Activated CD4-positive, alpha-beta T cell treated with anti-CD3 and anti-CD28 coated beads for 36 hours (primary cell): ENCODE data around the gene RCAN1. TPM values are rescaled to one million over a fixed set of nuclear protein-coding genes. Genes with fewer than 3 reads are reported as not detected.
A peak's percentile ranks its signal among the peaks of the same experiment; 100 is the strongest.

Experiments
- ATAC-seq: fragments of 200-7000 bp; cut with Tn5 transposase; one replicate; pipeline ENCODE4 v1.10.0; 2021; ENCODE audit warnings: mild to moderate bottlenecking, moderate library complexity
- CTCF ChIA-PET: fragments of 350-600 bp; sonication (Branson Sonifier 250); formaldehyde crosslinking; loops from one replicate; lab custom pipeline; 2021; ENCODE audit warnings: antibody characterized with exemption; lab: Charles Lee
- POLR2A ChIA-PET: fragments of 350-600 bp; sonication (Branson Sonifier 250); formaldehyde crosslinking; loops from one replicate; lab custom pipeline; 2021; ENCODE audit warnings: antibody characterized with exemption, inconsistent platforms; lab: Charles Lee
- DNase-seq: peaks from one replicate; pipeline ENCODE4 v3.0.0-alpha.2; 2020
- H3K27ac Mint-ChIP-seq: one replicate; pipeline ENCODE4 v1.8.0; 2021; ENCODE audit warnings: mixed read lengths
- H3K27me3 Mint-ChIP-seq: one replicate; pipeline ENCODE4 v1.8.0; 2021; ENCODE audit warnings: mixed read lengths
- H3K36me3 Mint-ChIP-seq: one replicate; pipeline ENCODE4 v1.8.0; 2021; ENCODE audit warnings: low read depth, mixed read lengths
- H3K4me1 Mint-ChIP-seq: one replicate; pipeline ENCODE4 v1.8.0; 2021; ENCODE audit warnings: mixed read lengths
- H3K4me3 Mint-ChIP-seq: one replicate; pipeline ENCODE4 v1.8.0; 2021; ENCODE audit warnings: mild to moderate bottlenecking, moderate library complexity, mixed read lengths
- H3K9me3 Mint-ChIP-seq: one replicate; pipeline ENCODE4 v1.8.0; 2021; ENCODE audit warnings: low read depth, mixed read lengths
- intact Hi-C, 2 experiments: fragments of 100-400 bp; cut with DNase I in 1 of 2; cut with micrococcal nuclease in 1 of 2; formaldehyde crosslinking; loops; one replicate each; pipeline versions ENCODE4 v1.14.2 to v1.15.1; 2022 to 2024; cut with DNase I, micrococcal nuclease
- total RNA-seq, 2 experiments: library from RNA; stranded (reverse); gene quantifications; one replicate each; pipeline ENCODE4 v1.2.3, GENCODE V29; 2021

RCAN1 gene
- total RNA-seq, 2 experiments from 2014 or later = 9.9 to 10.0 TPM

GRCh38 chr21:34621434-34622350 lies 6.8 kb upstream of the RCAN1 start:
- intact Hi-C loops = no loop called here
- Mint-ChIP-seq H3K4me3 (no peak overlapping the region), H3K36me3 (no peaks in the 10 kb centered on the region), H3K27ac (no peak overlapping the region), H3K27me3 (peaks cover 4% of the 10 kb centered on the region), H3K4me1 (peaks cover 2% of the 10 kb centered on the region), H3K9me3 (no peaks in the 10 kb centered on the region)
- ChIA-PET CTCF (interaction anchor here (0.8 to 1.8 kb wide), 4 partner anchors 9 to 71 kb away, joined by 3 to 6 read pairs (median 6); no protein-coding TSS in a partner anchor), POLR2A (no interaction called here)
- ATAC-seq (no peak), DNase-seq (no peak)

DNA sequence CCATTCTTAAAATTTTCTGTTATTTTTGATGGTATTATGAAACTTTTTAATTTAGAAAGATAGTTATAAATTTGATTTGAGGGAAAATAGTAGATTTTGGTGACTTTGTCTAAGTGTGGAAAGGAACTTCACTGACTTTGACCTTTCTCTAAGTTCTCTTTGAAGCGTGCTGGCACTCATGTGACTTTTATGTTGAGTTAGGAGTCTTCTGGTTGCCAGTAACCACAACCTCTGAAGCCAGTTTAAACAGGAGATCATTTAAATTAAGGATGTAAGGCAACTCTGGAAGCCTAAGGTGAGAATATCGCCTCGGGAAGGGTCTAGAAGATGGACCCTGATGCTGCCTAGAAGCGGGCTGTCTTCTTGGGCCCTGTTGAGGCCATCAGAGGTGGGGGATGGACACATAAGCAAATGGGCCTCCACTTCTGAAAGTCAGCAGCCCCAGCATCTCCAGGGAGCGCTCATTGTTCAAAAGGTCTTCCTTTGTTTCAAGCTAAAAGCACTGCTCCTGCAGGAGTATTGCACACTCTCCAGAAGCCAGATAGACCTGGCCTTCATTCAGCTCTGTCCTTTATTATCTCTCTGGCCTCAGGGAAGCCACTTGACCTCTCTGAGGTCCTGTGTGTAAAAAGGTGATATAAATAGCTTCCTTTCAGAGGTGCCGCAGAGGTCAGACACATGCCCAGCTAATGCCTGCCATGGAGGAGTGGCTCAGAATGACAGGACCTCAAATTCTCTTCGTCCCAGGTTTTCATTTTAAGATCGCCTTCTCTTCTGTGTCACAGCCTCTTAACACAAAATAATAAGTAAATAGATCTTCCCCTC lies 5.1 kb upstream of the RCAN1 start:
- ChIA-PET POLR2A (interaction anchor here (0.6 kb wide), 1 partner anchor 390 kb away, joined by 4 read pairs; no protein-coding TSS in a partner anchor), CTCF (interaction anchor here (0.7 to 0.8 kb wide), 3 partner anchors 10 to 111 kb away, joined by 3 read pairs; no protein-coding TSS in a partner anchor)
- H3K27me3 Mint-ChIP-seq = no peaks in the 10 kb centered on the region
- ATAC-seq (no peak), DNase-seq (no peak)
- no peaks in the 10 kb centered on the region for H3K36me3 Mint-ChIP-seq
- no peak overlapping the region for H3K27ac Mint-ChIP-seq
- no peaks in the 10 kb centered on the region for H3K9me3 Mint-ChIP-seq
- H3K4me1 Mint-ChIP-seq = peaks cover 2% of the 10 kb centered on the region
- H3K4me3 Mint-ChIP-seq = no peak overlapping the region
- intact Hi-C loops = loop anchor here (5.0 to 10.0 kb wide), 3 partner anchors 645 to 1447 kb away; partner anchors contain the start of gene ATP5PO (in 1 of the 2)

GRCh38 chr21:34618941-34619340 lies 4.0 kb upstream of the RCAN1 start:
- Mint-ChIP-seq H3K4me3 (no peak overlapping the region), H3K4me1 (peaks cover 5% of the 10 kb centered on the region), H3K9me3 (no peaks in the 10 kb centered on the region), H3K36me3 (no peaks in the 10 kb centered on the region), H3K27me3 (no peaks in the 10 kb centered on the region), H3K27ac (no peak overlapping the region)
- DNase-seq (no peak), ATAC-seq (no peak)
- CTCF ChIA-PET = interaction anchor here (1.4 kb wide), 1 partner anchor 12 kb away, joined by 7 read pairs; no protein-coding TSS in a partner anchor
- POLR2A ChIA-PET = no interaction called here
- intact Hi-C loops = loop anchor here (5.0 to 10.0 kb wide), 3 partner anchors 644 to 1448 kb away; partner anchors contain the start of gene ATP5PO (in 1 of the 2)

DNA sequence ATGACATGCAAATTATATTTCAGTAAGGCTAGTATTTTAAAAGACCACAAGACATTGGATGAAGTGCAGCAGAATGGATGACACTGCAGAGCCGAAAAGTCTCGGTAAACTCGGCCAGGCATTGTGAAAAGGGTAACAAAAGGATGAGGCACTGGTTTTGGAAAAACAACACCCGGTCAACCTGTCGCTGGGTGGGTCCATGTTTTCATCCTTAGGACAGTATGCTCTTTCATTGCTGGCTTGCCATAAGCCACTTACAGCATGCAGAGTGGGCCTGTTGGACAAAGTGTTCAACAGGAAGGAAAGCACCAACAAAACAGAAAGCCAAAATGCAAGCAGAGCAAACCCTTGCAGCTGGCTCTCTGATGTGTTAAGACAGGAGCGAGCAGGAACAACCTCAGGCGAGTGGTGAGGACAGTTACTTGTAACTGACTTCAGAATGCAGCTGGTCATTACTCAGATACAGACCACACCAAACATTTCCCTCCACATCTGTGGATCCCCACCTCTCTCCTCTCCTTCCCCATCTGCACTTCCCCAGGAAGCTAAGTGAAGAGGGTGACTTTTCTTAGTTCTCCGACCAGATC lies 2.9 kb upstream of the RCAN1 start:
- CTCF ChIA-PET = interaction anchor here (0.6 to 1.4 kb wide), 2 partner anchors 13 to 256 kb away, joined by 5 to 7 read pairs; no protein-coding TSS in a partner anchor
- no peaks in the 10 kb centered on the region for H3K36me3 Mint-ChIP-seq
- H3K4me1 Mint-ChIP-seq = peaks cover 12% of the 10 kb centered on the region
- no peak for ATAC-seq
- intact Hi-C loops = loop anchor here (5.0 to 10.0 kb wide), 3 partner anchors 643 to 1449 kb away; partner anchors contain the start of gene ATP5PO (in 1 of the 2)
- no peak for DNase-seq
- H3K27ac Mint-ChIP-seq = no peak overlapping the region
- no peak overlapping the region for H3K4me3 Mint-ChIP-seq
- POLR2A ChIA-PET = no interaction called here
- no peaks in the 10 kb centered on the region for H3K27me3 Mint-ChIP-seq
- H3K9me3 Mint-ChIP-seq = no peaks in the 10 kb centered on the region

DNA sequence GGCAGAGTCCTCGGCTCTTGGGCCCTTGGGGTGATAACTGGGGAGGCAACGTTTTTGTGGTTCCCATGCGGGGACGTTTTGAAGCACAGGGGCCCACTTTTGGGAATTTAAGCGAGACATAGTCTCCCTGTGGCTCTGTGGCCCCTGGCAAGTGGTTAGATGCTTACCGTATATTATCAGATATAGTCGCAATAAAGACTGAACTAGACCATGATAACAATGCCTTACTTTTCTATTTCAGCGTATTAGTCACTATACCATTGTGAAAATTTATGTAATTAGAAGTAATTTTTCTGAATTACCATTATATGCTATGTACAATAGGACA lies 538 bp upstream of the RCAN1 start:
- peaks cover 19% of the 10 kb centered on the region for H3K4me1 Mint-ChIP-seq
- no peaks in the 10 kb centered on the region for H3K36me3 Mint-ChIP-seq
- intact Hi-C loops = loop anchor here (1.0 to 10.0 kb wide), 8 partner anchors 25 to 1452 kb away; partner anchors contain the start of genes ATP5PO (in 2 of the 2) and ITSN1 (in 2 of the 2)
- H3K27ac Mint-ChIP-seq = peak overlapping the region; percentile 68
- ATAC-seq (peak; percentile 11), DNase-seq (no peak)
- H3K4me3 Mint-ChIP-seq = peak overlapping the region; percentile 72
- H3K27me3 Mint-ChIP-seq = no peaks in the 10 kb centered on the region
- POLR2A ChIA-PET = no interaction called here
- CTCF ChIA-PET = interaction anchor here (0.7 to 1.7 kb wide), 9 partner anchors 9 to 1313 kb away, joined by 3 to 8 read pairs (median 4); no protein-coding TSS in a partner anchor
- no peaks in the 10 kb centered on the region for H3K9me3 Mint-ChIP-seq

GRCh38 chr21:34613679-34614627 lies 960 bp downstream of the RCAN1 start:
- H3K27ac Mint-ChIP-seq = peak overlapping the region; percentile 5
- peak; percentile 17 for DNase-seq
- intact Hi-C loops = loop anchor here (2.0 to 10.0 kb wide), 5 partner anchors 87 to 971 kb away; partner anchors contain the start of genes ATP5PO (in 1 of the 2) and ITSN1 (in 1 of the 2)

DNA sequence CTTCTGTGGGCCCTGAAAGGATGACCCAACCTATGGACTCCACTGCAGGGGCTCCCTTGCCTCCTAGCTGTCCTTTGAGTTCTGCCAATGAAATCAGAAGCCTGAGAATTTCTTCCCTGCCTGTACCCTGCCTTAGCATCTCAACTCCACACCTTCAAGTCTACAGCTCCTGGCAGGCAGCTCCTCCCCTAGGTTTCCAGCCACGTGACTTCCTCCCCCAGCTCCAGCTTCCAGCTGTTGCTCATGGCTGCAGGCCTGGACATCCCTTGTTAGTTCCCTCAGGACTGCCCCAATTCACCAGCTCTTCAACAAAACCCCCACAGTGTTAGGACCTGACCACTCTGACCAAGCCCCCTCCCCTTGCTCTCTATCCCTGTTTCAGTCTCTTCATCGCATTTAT lies 2.4 kb downstream of the RCAN1 start:
- Mint-ChIP-seq H3K4me3 (no peak overlapping the region), H3K27me3 (no peaks in the 10 kb centered on the region), H3K9me3 (no peaks in the 10 kb centered on the region), H3K36me3 (no peaks in the 10 kb centered on the region), H3K27ac (no peak overlapping the region), H3K4me1 (peaks cover 25% of the 10 kb centered on the region)
- ChIA-PET CTCF (interaction anchor here (0.7 to 3.7 kb wide), 10 partner anchors 10 to 265 kb away, joined by 3 to 20 read pairs (median 4); no protein-coding TSS in a partner anchor), POLR2A (no interaction called here)
- intact Hi-C loops = loop anchor here in 1 of 2 experiments (5.0 to 10.0 kb wide), 3 partner anchors 85 to 698 kb away; partner anchors contain the start of gene ATP5PO
- ATAC-seq = no peak
- no peak for DNase-seq

More at GRCh38 chr21:34613679-34614627, 960 bp downstream of the RCAN1 start:
- no peaks in the 10 kb centered on the region for H3K36me3 Mint-ChIP-seq
- peaks cover 23% of the 10 kb centered on the region for H3K4me1 Mint-ChIP-seq
- ChIA-PET CTCF (interaction anchor here (0.6 to 3.7 kb wide), 6 partner anchors 9 to 391 kb away, joined by 3 to 20 read pairs (median 5); no protein-coding TSS in a partner anchor), POLR2A (interaction anchor here (0.6 kb wide), 1 partner anchor 389 kb away, joined by 4 read pairs; no protein-coding TSS in a partner anchor)
- H3K4me3 Mint-ChIP-seq = peak overlapping the region; percentile 75
- no peaks in the 10 kb centered on the region for H3K9me3 Mint-ChIP-seq
- no peaks in the 10 kb centered on the region for H3K27me3 Mint-ChIP-seq
- ATAC-seq = no peak

GRCh38 chr21:34612056-34612455 lies 2.9 kb downstream of the RCAN1 start:
- Mint-ChIP-seq H3K4me1 (peaks cover 25% of the 10 kb centered on the region), H3K9me3 (no peaks in the 10 kb centered on the region), H3K4me3 (no peak overlapping the region), H3K27ac (no peak overlapping the region), H3K27me3 (no peaks in the 10 kb centered on the region), H3K36me3 (no peaks in the 10 kb centered on the region)
- intact Hi-C loops = loop anchor here in 1 of 2 experiments (5.0 to 10.0 kb wide), 3 partner anchors 85 to 697 kb away; partner anchors contain the start of gene ATP5PO
- DNase-seq (no peak), ATAC-seq (no peak)
- ChIA-PET POLR2A (no interaction called here), CTCF (interaction anchor here (1.0 to 3.7 kb wide), 6 partner anchors 10 to 264 kb away, joined by 4 to 20 read pairs (median 6); no protein-coding TSS in a partner anchor)

DNA sequence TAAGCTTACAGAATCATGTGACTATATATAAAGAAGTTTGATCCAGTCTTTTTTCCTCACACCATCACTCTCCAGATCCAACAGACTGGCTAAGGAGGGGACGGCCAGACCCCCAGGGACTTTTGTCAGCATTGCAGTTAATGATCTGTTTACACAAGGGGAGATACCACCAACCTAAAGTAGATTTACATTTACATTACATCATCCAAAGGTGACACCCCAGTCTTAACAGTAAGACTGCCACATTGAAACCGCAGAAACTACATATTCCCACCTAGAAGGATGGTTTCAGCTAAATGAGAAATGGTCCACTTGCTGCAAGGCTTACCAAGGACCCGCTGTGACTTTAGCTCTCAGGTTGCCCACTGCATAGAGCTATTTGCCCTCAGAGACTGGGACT lies 3.4 kb downstream of the RCAN1 start:
- Mint-ChIP-seq H3K27ac (no peak overlapping the region), H3K27me3 (no peaks in the 10 kb centered on the region), H3K36me3 (no peaks in the 10 kb centered on the region), H3K4me3 (no peak overlapping the region), H3K4me1 (peaks cover 25% of the 10 kb centered on the region), H3K9me3 (no peaks in the 10 kb centered on the region)
- intact Hi-C loops = loop anchor here in 1 of 2 experiments (5.0 to 10.0 kb wide), 3 partner anchors 84 to 697 kb away; partner anchors contain the start of gene ATP5PO
- no peak for DNase-seq
- POLR2A ChIA-PET = no interaction called here
- no peak for ATAC-seq
- CTCF ChIA-PET = interaction anchor here (1.1 to 3.7 kb wide), 3 partner anchors 9 to 264 kb away, joined by 4 to 20 read pairs (median 7); no protein-coding TSS in a partner anchor
